ENCODE measurements around the gene SMIM41.

DNA sequence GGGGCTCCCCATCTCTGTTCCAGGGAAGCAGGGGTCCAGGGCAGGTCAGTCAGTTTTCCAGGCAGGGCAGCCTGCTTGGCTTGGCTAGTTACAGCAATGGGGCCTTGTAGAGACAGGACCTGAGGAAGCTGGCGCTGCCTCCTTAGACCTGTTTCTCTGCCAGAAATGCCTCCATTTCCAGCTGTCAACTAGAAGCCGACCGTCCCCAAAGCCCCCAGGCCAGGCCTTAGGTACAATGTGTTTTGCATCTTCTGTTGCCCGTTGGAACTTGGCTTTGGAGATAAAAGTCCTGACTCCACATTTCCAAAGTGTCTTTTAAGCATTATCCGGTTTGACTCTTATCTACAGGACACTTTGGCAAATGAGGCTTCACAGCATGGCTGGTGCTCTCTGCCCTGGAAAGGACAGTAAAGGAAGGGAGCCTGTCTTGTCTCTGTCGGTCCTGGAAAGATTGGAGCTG lies 69.7 kb downstream of the SMIM41 start:
- TF ChIP-seq CTCF (conservative IDR thresholded peaks at IDR 0.05) (no peak), ZFX (IDR thresholded peaks at IDR 0.05) (no peak)
